Vagina (tissue), 2 donors: ENCODE data around the gene TPP2. TPM values are rescaled to one million over a fixed set of nuclear protein-coding genes. Genes with fewer than 3 reads are reported as not detected.

Source experiments
- DNase-seq, 2 donors: peaks; one replicate each; pipeline ENCODE4 v3.0.0-alpha.2; 2017; ENCODE audit errors: extremely low spot score in 2 of 2
- H3K27ac ChIP-seq: fragments of 200-600 bp; sonication (generic); one replicate; pipeline ENCODE4 v1.5.1; 2019
- H3K27me3 ChIP-seq: fragments of 200-600 bp; sonication (generic); one replicate; pipeline ENCODE4 v1.5.1; 2019
- H3K36me3 ChIP-seq, 2 donors: fragments of 200-600 bp; sonication (generic); one replicate each; pipeline ENCODE4 v1.5.1; 2017 to 2019
- H3K4me1 ChIP-seq: fragments of 200-600 bp; sonication (generic); one replicate; pipeline ENCODE4 v1.5.1; 2019
- H3K4me3 ChIP-seq, 2 donors: fragments of 200-600 bp; sonication (generic); 1 replicate in 1 of 2; 2 replicates in 1 of 2; pipeline ENCODE4 v1.5.1; 2016 to 2019
- H3K9me3 ChIP-seq: fragments of 200-600 bp; sonication (generic); one replicate; pipeline ENCODE4 v1.5.1; 2019
- CTCF ChIP-seq, 3 experiments: fragments of 450-650 bp in 2 of 3; fragments of 200-600 bp in 1 of 3; sonication (generic) in 1 of 3; IDR thresholded peaks; one replicate each; pipeline ENCODE4 v1.5.1; 2017 to 2019; ENCODE audit warnings: antibody characterized with exemption in 3 of 3, mild to moderate bottlenecking in 2 of 3, moderate library complexity in 2 of 3
- POLR2A ChIP-seq, 2 donors: fragments of 450-650 bp; IDR thresholded peaks; one replicate each; pipeline ENCODE4 v1.6.1; 2017; ENCODE audit warnings: antibody characterized with exemption in 2 of 2, mild to moderate bottlenecking in 2 of 2, moderate library complexity in 2 of 2
- POLR2AphosphoS5 ChIP-seq, 2 donors: sonication (generic); formaldehyde crosslinking; IDR thresholded peaks; one replicate each; pipeline ENCODE4 v1.9.0; 2017; ENCODE audit warnings: antibody characterized with exemption in 2 of 2, mild to moderate bottlenecking in 2 of 2, low read depth in 1 of 2; ENCODE audit not compliant: insufficient read depth in 1 of 2
- intact Hi-C: fragments of 100-400 bp; cut with DNase I; formaldehyde crosslinking; loops from one replicate; pipeline ENCODE4 v1.15.1; 2023
- total RNA-seq: library from RNA; depleted of rRNA; stranded (reverse); fragments of >200 nt; gene quantifications from one replicate; pipeline ENCODE4 v1.2.3, GENCODE V29; 2016

TPP2 gene
- total RNA-seq, 1 donor from 2014 or later: 40.0 TPM

- Histone ChIP-seq H3K36me3 (no peaks in the 10 kb centered on the region), H3K27ac (no peak overlapping the region), H3K4me1 (no peaks in the 10 kb centered on the region), H3K9me3 (no peaks in the 10 kb centered on the region), H3K27me3 (no peaks in the 10 kb centered on the region), H3K4me3 (no peak overlapping the region)
- TF ChIP-seq POLR2AphosphoS5 (IDR thresholded peaks at IDR 0.05; ENCODE audit: insufficient read depth in 1 of 2, low read depth in 1 of 2): no peak
- TF ChIP-seq CTCF (IDR thresholded peaks at IDR 0.05): no peak
- DNase-seq: no peak
- intact Hi-C loops: no loop called here
Measured at GRCh38 chr13:102556806-102557205, 40.0 kb upstream of the TPP2 start.

- TF ChIP-seq CTCF (IDR thresholded peaks at IDR 0.05) (no peak), POLR2A (IDR thresholded peaks at IDR 0.05) (no peak), POLR2AphosphoS5 (IDR thresholded peaks at IDR 0.05; ENCODE audit: insufficient read depth in 1 of 2, low read depth in 1 of 2) (no peak)
- no peak overlapping the region for H3K4me3 ChIP-seq
- no peaks in the 10 kb centered on the region for H3K27me3 ChIP-seq
- intact Hi-C loops: no loop called here
- no peaks in the 10 kb centered on the region for H3K9me3 ChIP-seq
- H3K27ac ChIP-seq: no peak overlapping the region
- DNase-seq: no peak
- H3K4me1 ChIP-seq: no peaks in the 10 kb centered on the region
- no peaks in the 10 kb centered on the region for H3K36me3 ChIP-seq
Measured at GRCh38 chr13:102558029-102558428, 38.8 kb upstream of the TPP2 start.

GRCh38 chr13:102561933-102562332 is 34.9 kb upstream of the TPP2 start:
- Histone ChIP-seq H3K4me3 (no peak overlapping the region), H3K27ac (no peak overlapping the region), H3K36me3 (no peaks in the 10 kb centered on the region), H3K9me3 (no peaks in the 10 kb centered on the region), H3K4me1 (no peaks in the 10 kb centered on the region), H3K27me3 (no peaks in the 10 kb centered on the region)
- TF ChIP-seq CTCF (IDR thresholded peaks at IDR 0.05) (no peak), POLR2A (IDR thresholded peaks at IDR 0.05) (no peak), POLR2AphosphoS5 (IDR thresholded peaks at IDR 0.05; ENCODE audit: insufficient read depth in 1 of 2, low read depth in 1 of 2) (no peak)
- DNase-seq: no peak
- intact Hi-C loops: no loop called here

- intact Hi-C loops: no loop called here
- no peak for DNase-seq
- Histone ChIP-seq H3K4me3 (no peak overlapping the region), H3K27ac (no peak overlapping the region), H3K9me3 (no peaks in the 10 kb centered on the region), H3K36me3 (no peaks in the 10 kb centered on the region), H3K27me3 (no peaks in the 10 kb centered on the region), H3K4me1 (no peaks in the 10 kb centered on the region)
- no peak for TF ChIP-seq POLR2A (IDR thresholded peaks at IDR 0.05)
- TF ChIP-seq CTCF (IDR thresholded peaks at IDR 0.05): no peak
- no peak for TF ChIP-seq POLR2AphosphoS5 (IDR thresholded peaks at IDR 0.05; ENCODE audit: insufficient read depth in 1 of 2, low read depth in 1 of 2)
Measured at GRCh38 chr13:102563267-102563666, 33.5 kb upstream of the TPP2 start.

- Histone ChIP-seq H3K27me3 (no peaks in the 10 kb centered on the region), H3K27ac (no peak overlapping the region), H3K4me1 (no peaks in the 10 kb centered on the region), H3K9me3 (no peaks in the 10 kb centered on the region), H3K36me3 (no peaks in the 10 kb centered on the region), H3K4me3 (no peak overlapping the region)
- TF ChIP-seq POLR2AphosphoS5 (IDR thresholded peaks at IDR 0.05; ENCODE audit: insufficient read depth in 1 of 2, low read depth in 1 of 2) (no peak), POLR2A (IDR thresholded peaks at IDR 0.05) (no peak), CTCF (IDR thresholded peaks at IDR 0.05) (no peak)
- intact Hi-C loops: no loop called here
- no peak for DNase-seq
Measured at GRCh38 chr13:102564564-102564963, 32.2 kb upstream of the TPP2 start.
